Osteocyte (in vitro differentiated cells): ENCODE data around the gene CNTNAP2. TPM values are rescaled to one million over a fixed set of nuclear protein-coding genes. Genes with fewer than 3 reads are reported as not detected.

Source experiments
- DNase-seq: peaks from one replicate; pipeline ENCODE4 v3.0.0; 2021; ENCODE audit warnings: mixed read lengths; ENCODE audit not compliant: unreplicated experiment; ENCODE audit errors: extremely low spot score
- H3K27ac Mint-ChIP-seq: one replicate; pipeline ENCODE4 v1.8.0; 2021; ENCODE audit warnings: mild to moderate bottlenecking, mixed read lengths; ENCODE audit not compliant: unreplicated experiment
- H3K27me3 Mint-ChIP-seq: one replicate; pipeline ENCODE4 v1.8.0; 2021; ENCODE audit warnings: mixed read lengths; ENCODE audit not compliant: unreplicated experiment
- H3K36me3 Mint-ChIP-seq: one replicate; pipeline ENCODE4 v1.8.0; 2021; ENCODE audit warnings: mixed read lengths; ENCODE audit not compliant: unreplicated experiment
- H3K4me1 Mint-ChIP-seq: one replicate; pipeline ENCODE4 v1.8.0; 2021; ENCODE audit warnings: mixed read lengths; ENCODE audit not compliant: unreplicated experiment
- H3K4me3 Mint-ChIP-seq: one replicate; pipeline ENCODE4 v1.8.0; 2021; ENCODE audit warnings: mild to moderate bottlenecking, moderate library complexity, mixed read lengths; ENCODE audit not compliant: unreplicated experiment
- H3K9me3 Mint-ChIP-seq: one replicate; pipeline ENCODE4 v1.8.0; 2021; ENCODE audit warnings: mixed read lengths; ENCODE audit not compliant: unreplicated experiment
- total RNA-seq: library from RNA; stranded (reverse); gene quantifications from 2 replicates; pipeline ENCODE4 v1.2.1, GENCODE V29; 2021
- TF ChIP-seq, protein P1 (sequence below): fragments of 200-600 bp; sonication (generic); IDR thresholded peaks from 2 replicates; pipeline ENCODE4 v1.5.0; 2021; ENCODE audit warnings: antibody characterized with exemption, mild to moderate bottlenecking, moderate library complexity

CNTNAP2 gene
- total RNA-seq, 1 donor from 2014 or later, result 1.4 TPM

DNA sequence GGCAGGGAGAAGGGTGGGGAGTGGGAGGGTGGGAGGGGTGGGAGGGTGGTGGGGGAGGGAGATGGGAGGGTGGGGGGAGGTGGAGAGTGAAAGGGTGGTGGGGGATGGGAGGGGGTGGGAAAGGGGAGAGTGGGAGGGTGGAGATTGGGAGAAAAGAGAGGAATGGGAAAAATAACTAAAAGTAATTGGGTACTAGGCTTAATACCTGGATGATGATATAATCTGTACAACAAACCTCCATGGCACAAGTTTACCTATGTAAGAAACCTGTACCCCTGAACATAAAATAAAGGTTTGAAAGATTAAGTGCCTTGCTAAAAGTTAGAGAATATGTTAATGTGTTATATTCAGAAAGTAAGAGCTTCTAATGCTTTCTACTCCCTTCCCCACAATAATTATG is 564.9 kb downstream of the CNTNAP2 start:
- no peak for DNase-seq
- no peaks in the 10 kb centered on the region for H3K36me3 Mint-ChIP-seq
- peaks cover 2% of the 10 kb centered on the region for H3K4me1 Mint-ChIP-seq
- H3K27me3 Mint-ChIP-seq, result no peaks in the 10 kb centered on the region
- TF ChIP-seq, protein P1, sequence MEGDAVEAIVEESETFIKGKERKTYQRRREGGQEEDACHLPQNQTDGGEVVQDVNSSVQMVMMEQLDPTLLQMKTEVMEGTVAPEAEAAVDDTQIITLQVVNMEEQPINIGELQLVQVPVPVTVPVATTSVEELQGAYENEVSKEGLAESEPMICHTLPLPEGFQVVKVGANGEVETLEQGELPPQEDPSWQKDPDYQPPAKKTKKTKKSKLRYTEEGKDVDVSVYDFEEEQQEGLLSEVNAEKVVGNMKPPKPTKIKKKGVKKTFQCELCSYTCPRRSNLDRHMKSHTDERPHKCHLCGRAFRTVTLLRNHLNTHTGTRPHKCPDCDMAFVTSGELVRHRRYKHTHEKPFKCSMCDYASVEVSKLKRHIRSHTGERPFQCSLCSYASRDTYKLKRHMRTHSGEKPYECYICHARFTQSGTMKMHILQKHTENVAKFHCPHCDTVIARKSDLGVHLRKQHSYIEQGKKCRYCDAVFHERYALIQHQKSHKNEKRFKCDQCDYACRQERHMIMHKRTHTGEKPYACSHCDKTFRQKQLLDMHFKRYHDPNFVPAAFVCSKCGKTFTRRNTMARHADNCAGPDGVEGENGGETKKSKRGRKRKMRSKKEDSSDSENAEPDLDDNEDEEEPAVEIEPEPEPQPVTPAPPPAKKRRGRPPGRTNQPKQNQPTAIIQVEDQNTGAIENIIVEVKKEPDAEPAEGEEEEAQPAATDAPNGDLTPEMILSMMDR, result no peak
- no peaks in the 10 kb centered on the region for H3K9me3 Mint-ChIP-seq
- H3K27ac Mint-ChIP-seq, result no peak overlapping the region
- no peak overlapping the region for H3K4me3 Mint-ChIP-seq

DNA sequence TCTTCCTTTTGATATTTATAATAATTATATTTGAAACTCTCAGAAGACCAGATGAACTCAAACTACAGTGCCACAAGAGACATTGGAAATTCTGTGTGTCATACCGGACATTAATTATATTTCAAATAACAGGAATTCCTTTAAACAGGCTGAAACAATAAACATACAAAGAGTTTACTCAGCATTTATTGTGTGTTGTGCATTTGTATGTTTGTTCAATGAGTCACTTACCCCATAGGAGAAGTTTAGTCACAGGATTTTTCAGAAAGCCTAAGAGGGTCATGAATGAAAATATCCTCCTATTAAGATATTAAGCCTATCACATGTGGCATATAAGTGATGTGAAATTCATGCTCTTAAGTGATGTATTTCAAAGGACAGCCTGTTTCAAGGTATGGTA is 566.8 kb downstream of the CNTNAP2 start:
- Mint-ChIP-seq H3K27me3 (no peaks in the 10 kb centered on the region), H3K4me3 (no peak overlapping the region), H3K9me3 (no peaks in the 10 kb centered on the region), H3K4me1 (peaks cover 2% of the 10 kb centered on the region), H3K36me3 (no peaks in the 10 kb centered on the region), H3K27ac (no peak overlapping the region)
- TF ChIP-seq, protein P1, result no peak
- no peak for DNase-seq

DNA sequence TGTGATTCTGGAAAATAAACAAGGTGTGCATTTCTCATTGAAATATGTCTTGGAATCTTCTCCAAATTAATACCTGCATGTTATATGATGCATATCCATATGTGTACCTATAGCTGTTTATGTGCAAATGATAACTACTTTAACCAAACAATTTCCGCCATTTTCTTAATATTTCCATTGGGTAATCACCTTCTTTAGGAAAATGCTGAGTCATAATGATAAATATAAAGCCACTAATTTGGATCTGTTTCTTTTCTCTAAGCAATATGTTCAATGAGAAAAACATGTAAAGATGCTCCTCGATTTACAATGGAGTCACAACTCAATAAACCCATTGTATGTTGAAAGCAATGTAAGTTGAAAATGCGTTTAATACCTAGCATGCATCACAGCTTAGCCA is 574.4 kb downstream of the CNTNAP2 start:
- Mint-ChIP-seq H3K4me3 (no peak overlapping the region), H3K36me3 (no peaks in the 10 kb centered on the region), H3K27ac (no peak overlapping the region), H3K4me1 (no peaks in the 10 kb centered on the region), H3K9me3 (no peaks in the 10 kb centered on the region), H3K27me3 (no peaks in the 10 kb centered on the region)
- TF ChIP-seq, protein P1, result no peak
- DNase-seq, result no peak

DNA sequence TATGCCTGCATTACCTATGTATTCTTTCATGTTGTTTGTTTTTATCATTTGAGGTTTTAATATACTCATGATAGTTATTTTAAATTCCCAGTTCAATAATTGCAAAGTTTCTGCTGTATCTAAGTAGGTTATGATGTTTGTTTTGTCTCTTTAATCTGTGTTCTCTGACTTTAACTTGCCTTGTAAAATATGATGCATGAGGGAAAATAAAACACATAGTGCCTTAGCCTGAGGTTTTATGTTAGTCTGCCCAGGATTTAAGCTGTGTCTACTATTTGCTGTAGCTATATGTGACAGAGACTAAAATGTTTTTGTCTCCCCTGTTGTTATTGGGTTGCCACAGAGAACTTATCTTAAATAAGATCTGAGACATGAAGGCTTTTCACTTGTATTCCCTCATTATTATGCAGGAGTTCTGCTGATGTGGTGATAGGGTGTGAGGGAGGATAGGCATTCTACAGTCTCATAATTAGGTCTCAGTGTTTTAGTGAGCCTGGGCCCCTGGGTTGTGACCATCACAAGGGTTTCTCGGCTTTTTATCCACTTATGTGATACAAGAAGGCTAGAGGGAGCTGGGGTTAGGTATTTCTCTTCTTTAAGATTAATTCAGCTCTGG is 582.5 kb downstream of the CNTNAP2 start:
- Mint-ChIP-seq H3K36me3 (no peaks in the 10 kb centered on the region), H3K27ac (no peak overlapping the region), H3K9me3 (no peaks in the 10 kb centered on the region), H3K4me3 (no peak overlapping the region), H3K27me3 (no peaks in the 10 kb centered on the region), H3K4me1 (peaks cover 1% of the 10 kb centered on the region)
- no peak for DNase-seq
- TF ChIP-seq, protein P1, result no peak

DNA sequence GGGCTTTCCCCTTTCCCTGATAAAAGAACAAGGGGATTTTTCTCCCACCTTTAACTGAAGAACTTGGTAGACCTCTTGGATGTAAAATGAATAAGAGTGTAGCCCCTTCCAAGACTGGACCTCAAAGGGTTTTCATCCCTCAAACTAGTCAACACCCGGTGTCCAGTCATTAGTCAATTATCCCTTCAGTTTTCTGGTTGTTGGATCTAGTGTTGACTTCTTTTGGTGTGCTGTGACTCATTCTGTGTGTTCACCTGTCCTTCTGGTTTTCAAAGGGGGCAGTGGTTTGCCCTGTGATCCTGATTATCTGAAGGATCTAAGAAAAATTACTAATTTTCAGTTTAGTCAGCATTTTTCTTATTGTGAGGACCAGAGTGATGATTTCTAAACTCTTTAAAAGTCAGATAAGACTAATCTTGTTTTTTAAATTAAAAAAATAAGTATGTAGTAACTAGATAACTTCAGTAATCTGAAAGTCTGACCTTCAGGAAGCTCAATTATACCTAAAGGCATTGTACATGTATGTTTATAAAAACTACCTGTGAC is 583.5 kb downstream of the CNTNAP2 start:
- Mint-ChIP-seq H3K36me3 (no peaks in the 10 kb centered on the region), H3K27me3 (no peaks in the 10 kb centered on the region), H3K4me3 (no peak overlapping the region), H3K27ac (no peak overlapping the region), H3K9me3 (peaks cover 2% of the 10 kb centered on the region), H3K4me1 (peaks cover 1% of the 10 kb centered on the region)
- TF ChIP-seq, protein P1, result no peak
- DNase-seq, result no peak
